ENCODE measurements around the gene LIPA.

- TF ChIP-seq POLR2A (IDR thresholded peaks at IDR 0.05), result no peak
- TF ChIP-seq CTCF (IDR thresholded peaks at IDR 0.05), result no peak
- TF ChIP-seq EP300 (IDR thresholded peaks at IDR 0.05), result no peak
Observed at GRCh38 chr10:89221919-89222318, 29.7 kb downstream of the LIPA start.
